A549 (cell line): ENCODE data around the gene ACOT7. TPM values are rescaled to one million over a fixed set of nuclear protein-coding genes. Genes with fewer than 3 reads are reported as not detected.
A peak's percentile ranks its signal among the peaks of the same experiment; 100 is the strongest.

Experiments used
- ATAC-seq, 2 experiments: fragments of 200-7000 bp in 1 of 2; fragments of >200 bp in 1 of 2; cut with Nextera tagmentation in 1 of 2; cut with Tn5 transposase in 1 of 2; 3 replicates each; pipeline versions ENCODE4 v1.8.0 to v1.9.1; 2018 to 2020; ENCODE audit warnings: mild to moderate bottlenecking in 1 of 2, moderate library complexity in 1 of 2
- CTCF ChIA-PET: fragments of 300-600 bp; sonication (Branson Sonifier 250); formaldehyde crosslinking; extraction: SDS; loops from one replicate; lab custom pipeline; 2021; ENCODE audit warnings: antibody characterized with exemption, inconsistent platforms; lab: Yijun Ruan, JAX
- POLR2A ChIA-PET: fragments of 350-600 bp; formaldehyde crosslinking; extraction: SDS; loops from one replicate; lab custom pipeline; 2021; ENCODE audit warnings: antibody characterized with exemption, inconsistent platforms; lab: Yijun Ruan, JAX
- DNase-seq, 2 experiments: peaks; one replicate each; pipeline versions ENCODE4 v3.0.0 to v3.0.0-alpha.2; 2011 to 2016; ENCODE audit warnings: low read depth in 1 of 2, low spot score in 1 of 2
- FAIRE-seq: peaks from 2 replicates; lab custom pipeline; 2011; peaks lifted over from hg19 to GRCh38; lab: Jason Lieb, UNC
- H3K27ac ChIP-seq, 2 experiments: fragments of >200 bp; sonication (Bioruptor Twin); formaldehyde crosslinking; 3 replicates each; pipeline ENCODE4 v1.5.1; 2016 to 2017
- H3K4me1 ChIP-seq: fragments of >200 bp; sonication (Bioruptor Twin); formaldehyde crosslinking; 3 replicates; pipeline ENCODE4 v1.6.1; 2016
- H3K4me2 ChIP-seq: fragments of >200 bp; sonication (Bioruptor Twin); formaldehyde crosslinking; 3 replicates; pipeline ENCODE4 v1.6.1; 2016
- H3K4me3 ChIP-seq: fragments of >200 bp; sonication (Bioruptor Twin); formaldehyde crosslinking; 3 replicates; pipeline ENCODE4 v1.5.1; 2016
- H3K9me3 ChIP-seq: fragments of >200 bp; sonication (Bioruptor Twin); formaldehyde crosslinking; 3 replicates; pipeline ENCODE4 v1.6.1; 2016
- CHD2 ChIP-seq: fragments of 150-350 bp; IDR thresholded peaks from 2 replicates; pipeline ENCODE4 v1.6.1; 2014; ENCODE audit warnings: low read length; ENCODE audit not compliant: partially characterized antibody
- EHF ChIP-seq: fragments of 250-450 bp; sonication (Bioruptor Pico); IDR thresholded peaks from 2 replicates; pipeline ENCODE4 v1.5.0; 2020; ENCODE audit warnings: mild to moderate bottlenecking
- ELK1 ChIP-seq: fragments of 150-350 bp; IDR thresholded peaks from 2 replicates; pipeline ENCODE4 v1.6.1; 2014; ENCODE audit warnings: low read depth, mild to moderate bottlenecking, low read length
- FOSL2 ChIP-seq, 2 experiments: fragments of 450-650 bp in 1 of 2; fragments of >200 bp in 1 of 2; sonication (Bioruptor Twin) in 1 of 2; formaldehyde crosslinking; IDR thresholded peaks; 2 replicates each; pipeline versions ENCODE4 v1.5.0 to v1.6.1; 2016 to 2020; ENCODE audit warnings: mild to moderate bottlenecking in 1 of 2, moderate library complexity in 1 of 2
- HEYL ChIP-seq: fragments of 250-450 bp; sonication (Bioruptor Pico); IDR thresholded peaks from 2 replicates; pipeline ENCODE4 v1.8.0; 2021; ENCODE audit warnings: mild to moderate bottlenecking, moderate library complexity
- HOXA7 ChIP-seq: fragments of 250-450 bp; sonication (Bioruptor Pico); IDR thresholded peaks from 2 replicates; pipeline ENCODE4 v1.5.0; 2020; ENCODE audit warnings: mild to moderate bottlenecking, moderate library complexity
- HOXB13 ChIP-seq: fragments of 250-450 bp; sonication (Bioruptor Pico); IDR thresholded peaks from 2 replicates; pipeline ENCODE4 v1.5.0; 2020; ENCODE audit warnings: low read depth, mild to moderate bottlenecking, moderate library complexity
- HOXB5 ChIP-seq: fragments of 250-450 bp; sonication (Bioruptor Pico); IDR thresholded peaks from 2 replicates; pipeline ENCODE4 v1.5.0; 2020; ENCODE audit warnings: mild to moderate bottlenecking, moderate library complexity
- JUN ChIP-seq, 2 experiments: fragments of >200 bp; sonication (Bioruptor Twin); formaldehyde crosslinking; IDR thresholded peaks; 2 replicates in 1 of 2; 3 replicates in 1 of 2; pipeline ENCODE4 v1.6.1; 2016 to 2017
- NPAS2 ChIP-seq: fragments of 250-450 bp; sonication (Bioruptor Pico); IDR thresholded peaks from 2 replicates; pipeline ENCODE4 v1.8.0; 2022; ENCODE audit warnings: mild to moderate bottlenecking, moderate library complexity, borderline replicate concordance
- RAD21 ChIP-seq, 2 experiments: fragments of >200 bp in 1 of 2; sonication (Bioruptor Twin) in 1 of 2; formaldehyde crosslinking in 1 of 2; IDR thresholded peaks in 1 of 2; conservative IDR thresholded peaks in 1 of 2; 2 replicates in 1 of 2; 3 replicates in 1 of 2; pipeline ENCODE4 v1.6.1; 2012 to 2018; ENCODE audit warnings: inconsistent platforms in 1 of 2
- RCOR1 ChIP-seq: fragments of 150-350 bp; IDR thresholded peaks from 2 replicates; pipeline ENCODE4 v1.6.1; 2014; ENCODE audit warnings: antibody characterized with exemption, low read length, low read depth
- SMC3 ChIP-seq: fragments of >200 bp; sonication (Bioruptor Twin); formaldehyde crosslinking; IDR thresholded peaks from 3 replicates; pipeline ENCODE4 v1.6.1; 2018; ENCODE audit warnings: inconsistent platforms
- TFCP2L1 ChIP-seq: fragments of 250-450 bp; sonication (Bioruptor Pico); IDR thresholded peaks from 2 replicates; pipeline ENCODE4 v1.5.0; 2021; ENCODE audit warnings: mild to moderate bottlenecking
- ZC3H11A ChIP-seq: fragments of 450-650 bp; IDR thresholded peaks from 2 replicates; pipeline ENCODE4 v1.6.1; 2014; ENCODE audit warnings: antibody characterized with exemption, mild to moderate bottlenecking
- WGBS: methylation state at CpG from one replicate; pipeline ENCODE4 v1.1.6; 2017; ENCODE audit errors: missing lambda C conversion rate; 5-methylcytosine and 5-hydroxymethylcytosine counted together
- polyA plus RNA-seq, 4 experiments: library from polyadenylated mRNA; depleted of rRNA in 3 of 4; stranded (reverse); fragments of >200 nt; fragmentation: RNase III in 1 of 4; extraction: RNeasy Plus Mini Kit Qiagen cat#74134 plus additional on column Dnase treatment in 1 of 4; gene quantifications; 2 replicates in 3 of 4; 3 replicates in 1 of 4; pipeline ENCODE4 v1.2.3, GENCODE V29; 2011 to 2017
- TF ChIP-seq, protein P1 (sequence below): fragments of >200 bp; sonication (Bioruptor Twin); formaldehyde crosslinking; IDR thresholded peaks from 2 replicates; pipeline ENCODE4 v1.6.1; 2016
- TF ChIP-seq, protein P2 (sequence below): fragments of >200 bp; sonication (Bioruptor Twin); formaldehyde crosslinking; IDR thresholded peaks from 3 replicates; pipeline ENCODE4 v1.5.1; 2016

The ACOT7 gene
- polyA plus RNA-seq, 2 of the 4 experiments (the other 2 are of a cell fraction), result 48.0 to 49.6 TPM

DNA sequence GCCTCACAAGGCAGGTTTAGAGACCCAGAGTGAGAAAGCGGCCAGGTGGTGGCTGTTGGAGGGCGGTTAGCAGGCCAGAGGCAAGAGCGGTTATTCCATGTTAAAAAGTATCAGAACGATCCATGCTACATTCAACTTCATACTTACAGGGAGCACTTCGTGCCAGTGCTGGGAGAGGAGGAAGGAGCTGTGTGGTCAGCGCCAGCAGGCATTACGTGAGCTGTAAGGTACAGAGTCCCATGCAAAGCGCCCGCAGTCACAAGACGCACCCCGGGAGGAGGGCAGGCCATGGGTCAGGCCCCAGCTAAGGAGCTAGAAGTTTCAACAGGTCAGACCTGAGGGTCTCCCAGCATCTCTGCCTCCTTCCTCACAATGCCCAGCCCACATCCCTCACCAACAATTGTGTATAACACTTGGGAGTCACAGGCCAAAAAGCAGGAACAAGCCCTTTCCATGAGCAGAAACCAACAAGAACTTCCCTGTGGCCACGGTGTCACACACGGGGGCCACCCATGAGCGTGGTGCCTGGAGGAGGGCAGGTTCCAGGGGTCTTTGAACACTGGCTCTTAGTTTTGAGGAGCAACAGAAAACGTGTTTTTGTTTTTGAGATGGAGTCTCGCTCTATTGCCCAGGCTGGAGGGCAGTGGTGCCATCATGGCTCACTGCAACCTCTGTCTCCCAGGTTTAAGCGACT lies 110.8 kb downstream of the ACOT7 start:
- Histone ChIP-seq H3K4me3 (no peak overlapping the region), H3K4me2 (no peak overlapping the region), H3K4me1 (no peaks in the 10 kb centered on the region), H3K9me3 (no peaks in the 10 kb centered on the region), H3K27ac (no peak overlapping the region)
- TF ChIP-seq HOXB13 (CRISPR knock-in tag) (no peak), EHF (CRISPR knock-in tag) (no peak)
- ChIA-PET POLR2A (no interaction called here), CTCF (interaction anchor here (2.3 to 3.9 kb wide), 2 partner anchors 36 to 61 kb away, joined by 6 to 17 read pairs; no protein-coding TSS in a partner anchor)
- ATAC-seq (no peak), FAIRE-seq (no peak), DNase-seq (no peak)
- WGBS, result 85% methylated on average over 13 of the region's 17 CpGs

GRCh38 chr1:6281511-6282402 lies 111.8 kb downstream of the ACOT7 start:
- Histone ChIP-seq H3K27ac (no peak overlapping the region), H3K9me3 (no peaks in the 10 kb centered on the region), H3K4me1 (no peaks in the 10 kb centered on the region), H3K4me3 (no peak overlapping the region), H3K4me2 (no peak overlapping the region)
- ChIA-PET POLR2A (no interaction called here), CTCF (interaction anchor here (1.3 to 3.9 kb wide), 4 partner anchors 16 to 62 kb away, joined by 3 to 17 read pairs (median 4); no protein-coding TSS in a partner anchor)
- TF ChIP-seq CHD2 (no peak), JUN (IDR thresholded peaks at IDR 0.05) (no peak), HOXB5 (no peak), RCOR1 (no peak), HOXB13 (CRISPR knock-in tag) (no peak), SMC3 (no peak), ELK1 (no peak)
- TF ChIP-seq, protein P1, sequence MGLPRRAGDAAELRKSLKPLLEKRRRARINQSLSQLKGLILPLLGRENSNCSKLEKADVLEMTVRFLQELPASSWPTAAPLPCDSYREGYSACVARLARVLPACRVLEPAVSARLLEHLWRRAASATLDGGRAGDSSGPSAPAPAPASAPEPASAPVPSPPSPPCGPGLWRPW, result no peak
- no peak for ATAC-seq
- no peak for DNase-seq
- 78% methylated on average over 11 of the region's 19 CpGs for WGBS
- no peak for FAIRE-seq

DNA sequence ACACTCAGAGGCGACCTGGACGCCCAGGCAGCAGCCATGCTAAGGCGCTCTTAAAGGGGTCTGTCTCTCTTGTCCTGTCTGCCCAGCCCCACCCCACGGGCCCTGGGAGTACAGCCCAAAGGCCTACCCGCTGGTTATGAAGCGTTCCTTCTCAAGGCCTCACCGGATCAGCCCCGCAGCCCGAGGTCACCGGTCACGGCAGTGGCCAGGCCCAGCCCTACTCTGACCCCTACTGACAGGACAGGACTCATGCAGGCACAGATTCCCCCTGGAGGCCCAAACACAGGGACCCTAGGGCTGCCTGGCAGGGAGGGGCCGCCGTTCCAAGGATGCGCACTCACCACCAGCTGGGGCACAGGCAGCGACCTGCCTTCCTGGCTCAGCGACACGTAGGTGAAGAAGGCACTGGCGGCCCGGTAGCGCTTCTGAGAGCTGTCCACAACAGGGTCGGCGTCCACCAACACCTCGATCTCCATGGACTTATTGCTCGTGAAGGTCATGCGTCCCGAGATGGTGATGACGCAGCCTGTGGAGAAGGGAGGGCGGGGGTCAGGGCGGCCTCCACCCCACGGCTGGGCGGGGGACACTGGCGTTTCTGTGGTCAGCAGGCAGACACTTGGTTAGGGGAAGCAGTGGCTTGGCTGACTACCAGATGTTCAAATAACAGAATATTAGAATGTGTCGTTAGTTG lies 112.7 kb downstream of the ACOT7 start:
- 68% methylated on average over 12 of the region's 33 CpGs for WGBS
- no peaks in the 10 kb centered on the region for H3K4me1 ChIP-seq
- TF ChIP-seq, protein P1, result no peak
- TF ChIP-seq NPAS2 (CRISPR knock-in tag) (no peak), TFCP2L1 (CRISPR knock-in tag) (no peak), RAD21 (conservative IDR thresholded peaks at IDR 0.05 in 1 of 2, IDR thresholded peaks at IDR 0.05 in 1 of 2) (peak; percentile 13 to 22; a peak in 1 of 5 replicates), HOXB13 (CRISPR knock-in tag) (no peak), FOSL2 (IDR thresholded peaks at IDR 0.05) (no peak), FOSL2 (CRISPR knock-in tag; IDR thresholded peaks at IDR 0.05) (no peak), HEYL (CRISPR knock-in tag) (no peak), HOXA7 (no peak), ZC3H11A (no peak), JUN (IDR thresholded peaks at IDR 0.05) (no peak)
- TF ChIP-seq, protein P2, sequence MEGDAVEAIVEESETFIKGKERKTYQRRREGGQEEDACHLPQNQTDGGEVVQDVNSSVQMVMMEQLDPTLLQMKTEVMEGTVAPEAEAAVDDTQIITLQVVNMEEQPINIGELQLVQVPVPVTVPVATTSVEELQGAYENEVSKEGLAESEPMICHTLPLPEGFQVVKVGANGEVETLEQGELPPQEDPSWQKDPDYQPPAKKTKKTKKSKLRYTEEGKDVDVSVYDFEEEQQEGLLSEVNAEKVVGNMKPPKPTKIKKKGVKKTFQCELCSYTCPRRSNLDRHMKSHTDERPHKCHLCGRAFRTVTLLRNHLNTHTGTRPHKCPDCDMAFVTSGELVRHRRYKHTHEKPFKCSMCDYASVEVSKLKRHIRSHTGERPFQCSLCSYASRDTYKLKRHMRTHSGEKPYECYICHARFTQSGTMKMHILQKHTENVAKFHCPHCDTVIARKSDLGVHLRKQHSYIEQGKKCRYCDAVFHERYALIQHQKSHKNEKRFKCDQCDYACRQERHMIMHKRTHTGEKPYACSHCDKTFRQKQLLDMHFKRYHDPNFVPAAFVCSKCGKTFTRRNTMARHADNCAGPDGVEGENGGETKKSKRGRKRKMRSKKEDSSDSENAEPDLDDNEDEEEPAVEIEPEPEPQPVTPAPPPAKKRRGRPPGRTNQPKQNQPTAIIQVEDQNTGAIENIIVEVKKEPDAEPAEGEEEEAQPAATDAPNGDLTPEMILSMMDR, result 0 out of 3 replicates have a peak, but pooled peaks have one; percentile 11
- TF ChIP-seq, all 56 proteins: peak for 2
- Histone ChIP-seq H3K4me2 (no peak overlapping the region), H3K27ac (no peak overlapping the region), H3K9me3 (no peaks in the 10 kb centered on the region), H3K4me3 (no peak overlapping the region)
- ChIA-PET CTCF (interaction anchor here (1.3 to 3.9 kb wide), 4 partner anchors 17 to 62 kb away, joined by 3 to 17 read pairs (median 4); no protein-coding TSS in a partner anchor), POLR2A (no interaction called here)
- FAIRE-seq (no peak), DNase-seq (peak; percentile 23 to 35), ATAC-seq (peak; percentile 68 to 85; a peak in 5 of 6 replicates)
